ENCODE results near the gene KLHDC7B.

The KLHDC7B gene

GRCh38 chr22:50583294-50583861 is 37.7 kb downstream of the KLHDC7B start:
- Histone ChIP-seq H3K4me3 (replicated peaks; ENCODE audit: insufficient read depth, low read length) (peak overlapping the region; percentile 69), H3K27me3 (ENCODE audit: insufficient read depth, poor library complexity, severe bottlenecking) (no peaks in the 10 kb centered on the region), H3K27ac (replicated peaks) (peak overlapping the region; percentile 54)
- TF ChIP-seq POLR2AphosphoS5 (IDR thresholded peaks at IDR 0.05; ENCODE audit: low read depth) (peak; percentile 31; the same call in 1 of the 2 replicates), REST (IDR thresholded peaks at IDR 0.05; ENCODE audit: insufficient replicate concordance, low read depth) (no peak), GABPA (IDR thresholded peaks at IDR 0.05; ENCODE audit: low read depth) (no peak)
- TF ChIP-seq, protein P1, sequence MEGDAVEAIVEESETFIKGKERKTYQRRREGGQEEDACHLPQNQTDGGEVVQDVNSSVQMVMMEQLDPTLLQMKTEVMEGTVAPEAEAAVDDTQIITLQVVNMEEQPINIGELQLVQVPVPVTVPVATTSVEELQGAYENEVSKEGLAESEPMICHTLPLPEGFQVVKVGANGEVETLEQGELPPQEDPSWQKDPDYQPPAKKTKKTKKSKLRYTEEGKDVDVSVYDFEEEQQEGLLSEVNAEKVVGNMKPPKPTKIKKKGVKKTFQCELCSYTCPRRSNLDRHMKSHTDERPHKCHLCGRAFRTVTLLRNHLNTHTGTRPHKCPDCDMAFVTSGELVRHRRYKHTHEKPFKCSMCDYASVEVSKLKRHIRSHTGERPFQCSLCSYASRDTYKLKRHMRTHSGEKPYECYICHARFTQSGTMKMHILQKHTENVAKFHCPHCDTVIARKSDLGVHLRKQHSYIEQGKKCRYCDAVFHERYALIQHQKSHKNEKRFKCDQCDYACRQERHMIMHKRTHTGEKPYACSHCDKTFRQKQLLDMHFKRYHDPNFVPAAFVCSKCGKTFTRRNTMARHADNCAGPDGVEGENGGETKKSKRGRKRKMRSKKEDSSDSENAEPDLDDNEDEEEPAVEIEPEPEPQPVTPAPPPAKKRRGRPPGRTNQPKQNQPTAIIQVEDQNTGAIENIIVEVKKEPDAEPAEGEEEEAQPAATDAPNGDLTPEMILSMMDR (IDR thresholded peaks at IDR 0.05; ENCODE audit: insufficient read depth, low read length): no peak
- no peak for DNase-seq (ENCODE audit: low read depth in 1 of 2, low spot score in 1 of 2)

- H3K4me3 ChIP-seq (replicated peaks; ENCODE audit: insufficient read depth, low read length): no peak overlapping the region
These were observed 38.7 kb downstream of the KLHDC7B start for GRCh38 chr22:50584106-50585096.

More at GRCh38 chr22:50584106-50585096, 38.7 kb downstream of the KLHDC7B start:
- TF ChIP-seq SPI1 (IDR thresholded peaks at IDR 0.05; ENCODE audit: borderline replicate concordance, low read depth) (no peak), GABPA (IDR thresholded peaks at IDR 0.05; ENCODE audit: low read depth) (no peak), REST (IDR thresholded peaks at IDR 0.05; ENCODE audit: insufficient replicate concordance, low read depth) (no peak), POLR2AphosphoS5 (IDR thresholded peaks at IDR 0.05; ENCODE audit: low read depth) (no peak)
- TF ChIP-seq, protein P1 (IDR thresholded peaks at IDR 0.05; ENCODE audit: insufficient read depth, low read length): no peak
- DNase-seq (ENCODE audit: low read depth in 1 of 2, low spot score in 1 of 2): no peak
- H3K27ac ChIP-seq (replicated peaks): no peak overlapping the region
- H3K27me3 ChIP-seq (ENCODE audit: insufficient read depth, poor library complexity, severe bottlenecking): no peaks in the 10 kb centered on the region

Measured in HL-60 (cell line).